ENCODE results near the gene PPM1H.

The PPM1H gene

GRCh38 chr12:62878211-62878610 is 56.7 kb downstream of the PPM1H start:
- no peaks in the 10 kb centered on the region for H3K9me3 Mint-ChIP-seq
- ATAC-seq (no peak), DNase-seq (ENCODE audit: low spot score in 2 of 2) (no peak)
- H3K4me3 Mint-ChIP-seq, result no peak overlapping the region
- H3K27ac Mint-ChIP-seq, result no peak overlapping the region
- no peaks in the 10 kb centered on the region for H3K36me3 Mint-ChIP-seq
- no peaks in the 10 kb centered on the region for H3K4me1 Mint-ChIP-seq

- ATAC-seq, result no peak
Measured at GRCh38 chr12:62876938-62877548, 57.9 kb downstream of the PPM1H start.

GRCh38 chr12:62873826-62874448 is 61.0 kb downstream of the PPM1H start:
- ATAC-seq (no peak), DNase-seq (ENCODE audit: low spot score in 2 of 2) (no peak)
- no peaks in the 10 kb centered on the region for H3K36me3 Mint-ChIP-seq
- no peaks in the 10 kb centered on the region for H3K9me3 Mint-ChIP-seq
- H3K27ac Mint-ChIP-seq, result no peak overlapping the region
- no peaks in the 10 kb centered on the region for H3K4me1 Mint-ChIP-seq
- no peak overlapping the region for H3K4me3 Mint-ChIP-seq

More at GRCh38 chr12:62876938-62877548, 57.9 kb downstream of the PPM1H start:
- DNase-seq (ENCODE audit: low spot score in 2 of 2), result no peak
- H3K4me1 Mint-ChIP-seq, result no peaks in the 10 kb centered on the region
- no peak overlapping the region for H3K27ac Mint-ChIP-seq
- H3K9me3 Mint-ChIP-seq, result no peaks in the 10 kb centered on the region
- no peak overlapping the region for H3K4me3 Mint-ChIP-seq
- H3K36me3 Mint-ChIP-seq, result no peaks in the 10 kb centered on the region

- no peak overlapping the region for H3K27ac Mint-ChIP-seq
- no peaks in the 10 kb centered on the region for H3K36me3 Mint-ChIP-seq
- H3K4me3 Mint-ChIP-seq, result no peak overlapping the region
- H3K9me3 Mint-ChIP-seq, result no peaks in the 10 kb centered on the region
- no peak for ATAC-seq
- no peaks in the 10 kb centered on the region for H3K4me1 Mint-ChIP-seq
- DNase-seq (ENCODE audit: low spot score in 2 of 2), result no peak
Measured at GRCh38 chr12:62873116-62873825, 61.7 kb downstream of the PPM1H start.

- DNase-seq (ENCODE audit: low spot score in 2 of 2) (no peak), ATAC-seq (no peak)
- Mint-ChIP-seq H3K9me3 (no peaks in the 10 kb centered on the region), H3K4me3 (no peak overlapping the region), H3K27ac (no peak overlapping the region), H3K36me3 (no peaks in the 10 kb centered on the region), H3K4me1 (no peaks in the 10 kb centered on the region)
Measured at GRCh38 chr12:62868820-62869219, 66.1 kb downstream of the PPM1H start.

- no peak for DNase-seq (ENCODE audit: low spot score in 2 of 2)
- H3K9me3 Mint-ChIP-seq, result no peaks in the 10 kb centered on the region
- H3K36me3 Mint-ChIP-seq, result no peaks in the 10 kb centered on the region
- no peak overlapping the region for H3K4me3 Mint-ChIP-seq
- no peak for ATAC-seq
- no peak overlapping the region for H3K27ac Mint-ChIP-seq
- no peaks in the 10 kb centered on the region for H3K4me1 Mint-ChIP-seq
Measured at GRCh38 chr12:62866451-62867082, 68.4 kb downstream of the PPM1H start.

GRCh38 chr12:62865937-62866336 is 69.0 kb downstream of the PPM1H start:
- H3K4me1 Mint-ChIP-seq, result no peaks in the 10 kb centered on the region
- no peaks in the 10 kb centered on the region for H3K36me3 Mint-ChIP-seq
- H3K4me3 Mint-ChIP-seq, result no peak overlapping the region
- no peak overlapping the region for H3K27ac Mint-ChIP-seq
- DNase-seq (ENCODE audit: low spot score in 2 of 2) (no peak), ATAC-seq (no peak)
- H3K9me3 Mint-ChIP-seq, result no peaks in the 10 kb centered on the region

GRCh38 chr12:62865065-62865464 is 69.9 kb downstream of the PPM1H start:
- ATAC-seq, result no peak
- H3K9me3 Mint-ChIP-seq, result no peaks in the 10 kb centered on the region
- no peaks in the 10 kb centered on the region for H3K4me1 Mint-ChIP-seq
- no peak for DNase-seq (ENCODE audit: low spot score in 2 of 2)
- H3K27ac Mint-ChIP-seq, result no peak overlapping the region
- no peaks in the 10 kb centered on the region for H3K36me3 Mint-ChIP-seq
- no peak overlapping the region for H3K4me3 Mint-ChIP-seq

GRCh38 chr12:62862259-62862881 is 72.6 kb downstream of the PPM1H start:
- Mint-ChIP-seq H3K36me3 (no peaks in the 10 kb centered on the region), H3K4me1 (no peaks in the 10 kb centered on the region), H3K4me3 (no peak overlapping the region), H3K9me3 (no peaks in the 10 kb centered on the region), H3K27ac (no peak overlapping the region)
- ATAC-seq, result no peak
- no peak for DNase-seq (ENCODE audit: low spot score in 2 of 2)

- H3K4me1 Mint-ChIP-seq, result no peaks in the 10 kb centered on the region
- no peak overlapping the region for H3K27ac Mint-ChIP-seq
- no peak overlapping the region for H3K4me3 Mint-ChIP-seq
- ATAC-seq (no peak), DNase-seq (ENCODE audit: low spot score in 2 of 2) (no peak)
- no peaks in the 10 kb centered on the region for H3K9me3 Mint-ChIP-seq
- H3K36me3 Mint-ChIP-seq, result no peaks in the 10 kb centered on the region
Measured at GRCh38 chr12:62861586-62861985, 73.4 kb downstream of the PPM1H start.

- Mint-ChIP-seq H3K4me1 (no peaks in the 10 kb centered on the region), H3K27ac (no peak overlapping the region), H3K9me3 (no peaks in the 10 kb centered on the region), H3K36me3 (no peaks in the 10 kb centered on the region), H3K4me3 (no peak overlapping the region)
- DNase-seq (ENCODE audit: low spot score in 2 of 2) (no peak), ATAC-seq (no peak)
Measured at GRCh38 chr12:62860501-62861411, 74.2 kb downstream of the PPM1H start.

- H3K4me3 Mint-ChIP-seq, result no peak overlapping the region
- DNase-seq (ENCODE audit: low spot score in 2 of 2), result no peak
- H3K4me1 Mint-ChIP-seq, result no peaks in the 10 kb centered on the region
- H3K27ac Mint-ChIP-seq, result no peak overlapping the region
- no peaks in the 10 kb centered on the region for H3K36me3 Mint-ChIP-seq
- H3K9me3 Mint-ChIP-seq, result no peaks in the 10 kb centered on the region
- no peak for ATAC-seq
Measured at GRCh38 chr12:62860020-62860419, 74.9 kb downstream of the PPM1H start.

- DNase-seq (ENCODE audit: low spot score in 2 of 2) (no peak), ATAC-seq (no peak)
- Mint-ChIP-seq H3K36me3 (no peaks in the 10 kb centered on the region), H3K4me3 (no peak overlapping the region), H3K27ac (no peak overlapping the region), H3K9me3 (no peaks in the 10 kb centered on the region), H3K4me1 (no peaks in the 10 kb centered on the region)
Measured at GRCh38 chr12:62859321-62859737, 75.6 kb downstream of the PPM1H start.

GRCh38 chr12:62856454-62856853 is 78.5 kb downstream of the PPM1H start:
- no peaks in the 10 kb centered on the region for H3K36me3 Mint-ChIP-seq
- DNase-seq (ENCODE audit: low spot score in 2 of 2) (no peak), ATAC-seq (no peak)
- H3K4me1 Mint-ChIP-seq, result no peaks in the 10 kb centered on the region
- H3K27ac Mint-ChIP-seq, result no peak overlapping the region
- no peak overlapping the region for H3K4me3 Mint-ChIP-seq
- H3K9me3 Mint-ChIP-seq, result no peaks in the 10 kb centered on the region

Data from stimulated activated effector memory CD8-positive, alpha-beta T cell treated with anti-CD3 and anti-CD28 coated beads, Interleukin-12 subunit alpha, Interleukin-12 subunit beta, amount 100 ng/mL, for 72 hours (primary cell).